Globus pallidus (tissue), 1 donor: Measurements from ENCODE around the gene TXK.

ENCODE experiments used
- DNase-seq: peaks from one replicate; pipeline ENCODE4 v3.0.0-alpha.2; 2015; ENCODE audit warnings: low spot score

Gene TXK

DNA sequence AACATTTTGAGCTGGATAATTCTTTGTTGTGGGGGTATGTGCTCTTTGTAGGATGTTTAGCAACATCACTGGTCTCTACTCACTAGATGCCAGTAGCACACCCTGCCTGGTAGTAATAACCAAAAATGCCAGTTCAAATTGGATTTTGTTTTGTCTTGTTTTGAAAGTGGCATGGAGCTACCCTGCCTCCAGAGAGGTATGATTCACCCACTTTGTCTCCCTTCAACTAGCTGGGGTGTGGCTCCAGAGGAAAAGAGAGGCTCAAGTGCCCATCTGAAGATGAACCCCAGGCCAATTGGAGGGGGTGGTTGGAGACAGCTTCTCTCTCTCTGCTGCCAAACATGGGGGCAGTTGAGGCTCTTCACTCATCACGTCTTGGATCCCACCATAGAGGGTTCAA lies 83.0 kb downstream of the TXK start:
- no peak for DNase-seq

DNA sequence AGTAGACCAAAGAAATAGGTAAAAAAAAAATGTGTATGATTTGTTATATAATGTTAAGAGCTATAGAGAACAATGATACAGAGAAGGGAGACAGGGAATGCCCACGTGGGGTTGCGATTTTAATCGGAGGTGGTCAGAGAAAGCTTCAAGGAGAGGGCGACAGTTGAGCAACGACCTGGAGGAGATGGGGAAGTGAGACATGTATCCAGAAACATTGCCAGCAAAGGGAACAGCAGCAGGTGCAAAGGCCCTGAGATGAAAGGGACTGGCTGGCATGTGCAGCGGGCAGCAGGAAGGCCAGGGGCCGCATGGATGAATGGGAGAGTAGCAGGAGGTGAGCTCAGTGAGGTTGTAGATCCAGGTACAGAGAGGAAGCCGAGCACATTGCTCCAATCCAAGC lies 84.6 kb downstream of the TXK start:
- DNase-seq: no peak

DNA sequence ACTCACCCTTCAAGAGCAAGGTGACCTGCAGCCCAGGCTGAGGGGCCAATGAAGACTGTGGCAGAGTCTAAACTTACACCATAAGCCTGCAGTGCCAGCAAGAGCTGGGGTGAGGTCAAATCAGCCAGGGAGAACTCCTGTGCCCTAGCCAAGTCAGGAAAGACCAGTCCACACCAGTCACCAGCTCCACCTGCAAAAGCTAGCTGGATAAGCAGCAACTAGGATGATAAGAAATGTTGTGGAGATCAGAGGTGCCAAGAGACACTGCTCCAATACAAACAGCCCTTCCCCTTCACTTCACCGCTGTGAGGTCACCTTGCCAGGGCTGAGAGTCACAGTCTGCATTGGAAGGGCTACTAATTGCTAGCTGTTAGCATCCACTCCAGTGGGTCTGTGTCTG lies 86.2 kb downstream of the TXK start:
- DNase-seq: no peak

DNA sequence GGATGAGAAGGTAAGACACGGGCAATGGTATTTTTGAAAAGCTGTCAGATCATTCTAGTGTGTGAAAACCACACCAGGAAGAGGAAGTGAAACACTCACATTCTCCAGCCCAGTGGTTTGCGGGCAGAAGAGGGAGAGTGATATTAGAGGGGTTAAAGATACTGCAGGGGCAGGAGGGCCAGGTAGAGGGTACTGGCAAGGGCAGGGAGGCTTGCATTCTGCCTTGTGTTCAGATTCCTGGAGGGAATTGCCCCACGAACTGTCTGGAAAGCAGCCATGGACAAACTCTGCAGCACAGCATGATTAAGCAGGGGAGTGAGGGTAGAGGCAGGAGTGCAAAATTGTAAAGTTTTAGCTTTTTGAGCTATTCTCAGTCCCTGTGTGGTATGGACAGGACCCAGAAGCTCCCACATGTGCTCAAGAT lies 86.6 kb downstream of the TXK start:
- DNase-seq: peak; percentile 10

DNA sequence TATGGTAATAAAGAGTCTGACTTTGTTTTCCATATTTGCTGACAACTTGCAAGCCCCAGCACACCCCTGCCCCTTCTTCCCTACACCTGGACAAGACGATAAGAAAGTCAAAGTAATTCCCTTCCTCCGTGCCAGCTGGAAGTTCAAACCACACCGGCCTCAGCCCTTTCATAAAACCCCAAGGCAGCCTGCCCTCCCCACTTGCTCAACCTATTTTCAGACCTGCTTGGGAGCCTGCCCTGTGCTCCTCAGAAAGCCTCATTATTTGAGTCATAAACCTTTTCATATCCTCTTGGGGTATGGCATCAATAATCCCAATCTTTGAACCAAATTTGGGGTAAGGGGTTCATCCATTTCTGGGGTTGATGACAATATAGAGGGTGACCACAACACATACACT lies 88.0 kb downstream of the TXK start:
- no peak for DNase-seq

- no peak for DNase-seq
Observed at GRCh38 chr4:48044298-48044697, 89.8 kb downstream of the TXK start.

DNA sequence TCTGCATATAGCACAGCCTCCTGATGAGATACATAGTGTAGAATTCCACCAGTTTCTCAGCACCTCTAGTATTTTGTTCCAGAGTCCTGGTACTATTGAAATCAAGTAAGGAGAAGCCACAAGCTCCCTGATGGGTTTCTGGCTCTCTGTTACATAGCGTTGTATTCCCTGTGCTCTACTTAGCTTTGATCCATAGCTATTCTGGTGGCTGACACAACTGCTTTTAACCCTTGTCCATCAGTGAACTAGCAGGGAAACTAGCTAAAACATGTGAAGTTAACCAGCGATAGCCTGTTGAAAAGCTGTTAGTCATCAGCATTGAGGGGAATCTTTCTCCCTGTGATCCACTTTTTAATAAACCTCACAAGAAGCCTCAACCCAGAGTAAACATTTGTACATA lies 90.5 kb downstream of the TXK start:
- DNase-seq: no peak

GRCh38 chr4:48042979-48043461 lies 91.0 kb downstream of the TXK start:
- DNase-seq: no peak

- no peak for DNase-seq
Observed at GRCh38 chr4:48041535-48042137, 92.4 kb downstream of the TXK start.

- no peak for DNase-seq
Observed at GRCh38 chr4:48039561-48039960, 94.5 kb downstream of the TXK start.

- DNase-seq: no peak
Observed at GRCh38 chr4:48038666-48039065, 95.4 kb downstream of the TXK start.

GRCh38 chr4:48037117-48037462 lies 97.0 kb downstream of the TXK start:
- no peak for DNase-seq

- no peak for DNase-seq
Observed at GRCh38 chr4:48035952-48036351, 98.1 kb downstream of the TXK start.

- DNase-seq: no peak
Observed at GRCh38 chr4:48033825-48034413, 100.1 kb downstream of the TXK start.

GRCh38 chr4:48033412-48033811 lies 100.6 kb downstream of the TXK start:
- DNase-seq: no peak

- DNase-seq: no peak
Observed at GRCh38 chr4:48032721-48033120, 101.3 kb downstream of the TXK start.

DNA sequence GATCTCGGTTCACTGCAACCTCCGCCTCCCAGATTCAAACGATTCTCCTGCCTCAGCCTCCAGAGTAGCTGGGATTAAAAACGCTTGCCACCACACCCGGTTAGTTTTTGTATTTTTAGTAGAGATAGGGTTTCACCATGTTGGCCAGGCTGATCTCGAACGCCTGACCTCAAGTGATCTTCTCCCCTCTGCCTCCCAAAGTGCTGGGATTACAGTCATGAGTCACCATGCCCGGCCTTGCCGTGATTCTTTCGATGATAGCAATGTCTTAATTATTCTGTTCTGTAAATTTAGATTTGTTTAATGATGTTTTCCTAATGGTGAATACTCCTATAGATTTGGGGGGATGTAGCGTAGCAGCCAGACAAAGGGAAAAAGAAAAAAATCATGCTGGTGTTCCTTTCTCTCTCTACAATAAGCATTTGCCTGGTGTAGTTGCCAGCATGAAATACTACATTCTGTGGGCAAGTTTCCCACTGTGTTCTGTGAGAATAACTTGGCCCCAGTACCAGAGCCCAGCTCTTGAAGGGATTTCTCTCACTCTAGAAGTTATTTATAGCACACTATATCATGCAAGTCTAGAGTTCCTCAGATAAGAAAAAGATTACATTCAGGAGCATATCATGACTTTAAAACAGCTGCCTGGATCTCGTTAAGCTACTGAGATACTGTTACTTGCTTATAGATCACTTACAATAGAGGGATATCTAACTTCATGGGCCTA lies 102.1 kb downstream of the TXK start:
- no peak for DNase-seq

GRCh38 chr4:48030470-48030869 lies 103.6 kb downstream of the TXK start:
- no peak for DNase-seq

GRCh38 chr4:48028696-48029095 lies 105.4 kb downstream of the TXK start:
- DNase-seq: no peak

DNA sequence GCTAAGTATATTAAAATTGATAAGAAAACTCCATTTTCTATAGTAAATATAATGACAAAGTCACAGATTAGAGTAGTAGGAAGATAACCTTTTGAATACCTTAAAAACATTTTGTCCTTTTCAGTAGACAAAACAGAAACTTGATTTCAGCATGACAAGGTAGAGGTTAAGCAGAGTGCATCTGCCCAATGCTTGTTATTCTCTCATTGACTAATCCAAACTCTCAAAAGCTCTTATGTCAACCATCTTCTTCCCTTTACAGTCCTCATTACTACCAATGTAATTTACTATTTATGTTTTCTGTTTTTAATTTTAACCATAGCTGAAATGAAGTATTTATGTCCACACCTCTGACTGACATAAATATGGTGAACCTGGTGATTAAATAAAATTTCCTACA lies 106.4 kb downstream of the TXK start:
- DNase-seq: no peak

DNA sequence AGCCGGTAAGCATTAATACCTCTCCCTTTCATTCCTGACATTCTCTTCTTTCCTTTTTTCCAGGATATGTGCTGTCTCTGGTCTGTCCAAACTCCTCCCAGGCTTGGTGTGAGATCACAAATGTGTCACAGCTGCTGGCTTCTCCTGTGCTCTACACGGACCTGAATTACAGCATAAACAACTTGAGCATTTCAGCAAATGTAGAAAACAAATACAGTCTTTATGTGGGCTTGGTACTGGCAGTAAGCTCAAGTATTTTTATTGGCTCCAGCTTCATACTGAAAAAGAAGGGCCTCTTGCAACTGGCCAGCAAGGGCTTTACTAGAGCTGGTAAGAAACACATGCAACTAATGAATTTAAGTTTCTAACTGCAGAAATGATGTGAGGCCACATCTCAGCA lies 109.0 kb downstream of the TXK start:
- no peak for DNase-seq

DNA sequence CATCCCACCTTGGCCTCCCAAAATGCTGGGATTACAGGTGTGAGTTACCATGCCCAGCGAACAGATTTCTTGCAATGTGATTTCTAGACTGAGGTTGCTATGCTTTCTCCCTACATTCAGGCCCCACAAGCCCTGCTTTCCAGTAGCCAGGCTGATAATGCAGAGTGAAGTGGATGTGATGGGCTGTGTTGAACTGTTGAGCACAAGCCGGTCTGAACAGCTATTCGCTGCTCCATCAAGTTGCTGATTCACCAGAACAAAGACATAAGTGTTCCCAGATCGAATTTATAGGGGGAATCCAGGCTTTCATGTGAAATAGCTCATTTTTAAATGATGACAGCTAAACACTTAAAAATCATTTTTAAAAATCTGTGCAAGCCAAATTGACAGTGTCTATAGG lies 109.5 kb downstream of the TXK start:
- DNase-seq: no peak

DNA sequence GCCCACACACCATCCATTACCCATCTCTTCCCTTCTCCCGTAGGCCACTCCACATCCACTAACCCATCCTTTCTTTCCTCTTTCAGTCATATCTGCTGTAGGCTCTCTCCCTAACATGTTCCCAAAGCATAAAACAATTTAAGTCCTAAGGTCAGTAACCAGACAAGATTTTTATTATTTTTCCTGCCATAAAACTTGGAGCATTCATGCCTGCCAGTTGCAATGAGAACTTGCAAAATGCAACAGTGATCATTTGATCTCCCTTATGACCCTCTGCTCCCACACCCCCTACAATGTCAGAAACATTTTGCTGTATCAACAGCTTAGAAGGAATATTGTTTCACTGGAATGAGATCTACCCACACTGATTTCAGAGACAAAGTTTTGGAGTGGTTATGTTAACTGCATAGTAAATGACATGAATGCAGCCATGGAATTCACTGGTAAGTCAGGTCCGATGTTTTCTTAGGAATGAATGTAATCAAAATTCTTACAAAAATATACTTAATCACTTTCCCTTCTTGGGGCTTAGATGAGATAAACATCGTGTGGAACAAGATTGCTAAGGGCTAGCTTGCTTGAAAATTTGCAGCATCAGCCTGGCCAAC lies 111.8 kb downstream of the TXK start:
- DNase-seq: no peak
